Measurements from ENCODE around the gene FAM47A. TPM values are rescaled to one million over a fixed set of nuclear protein-coding genes. Genes with fewer than 3 reads are reported as not detected.

Gene FAM47A
- not detected in 2 replicates for total RNA-seq (2014; rRNA removed; shearing (Covaris generic))
- not detected in 2 replicates for total RNA-seq (2022)
- not detected for Bru-seq, nascent RNA
- not detected for BruChase-seq, experiment 1, labeled RNA remaining after a 6-hour chase
- not detected for BruChase-seq, experiment 2, labeled RNA remaining after a 2-hour chase
- long read RNA-seq: 0 reads

DNA sequence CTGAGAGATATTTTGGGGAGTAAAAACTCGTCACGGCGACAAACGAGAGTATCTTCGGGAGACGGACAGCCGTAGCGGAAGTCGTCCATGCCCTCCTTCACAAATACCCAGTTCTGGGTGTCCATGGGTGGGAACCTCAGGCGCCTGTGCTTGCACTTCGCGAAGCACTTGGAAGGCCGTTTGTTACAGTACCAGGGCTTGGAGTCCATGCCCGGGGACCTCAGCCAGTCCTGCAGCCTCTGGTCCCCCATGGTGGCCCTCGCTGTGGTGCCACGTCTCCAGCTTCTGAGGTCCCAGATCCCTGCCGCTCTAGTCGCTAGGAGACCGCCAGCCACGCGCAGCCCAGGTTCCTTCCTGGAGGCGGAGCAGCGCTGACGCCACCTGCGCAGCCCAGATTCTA is at the start of gene FAM47A:
TSS of gene FAM47A (minus strand) at position 287 of the 400 bp plus-strand sequence. CDS start at position 251, 36 bp downstream.
- Histone ChIP-seq H3K4me1 (ENCODE audit: insufficient read depth, low read length, poor library complexity, severe bottlenecking) (no peaks in the 10 kb centered on the region), H3K9me2 (ENCODE audit: insufficient read depth, low read length) (no peaks in the 10 kb centered on the region), H3K4me2 (ENCODE audit: low read length) (no peak within 1 kb of the TSS), H3K9me3 (ENCODE audit: low read length) (no peaks in the 10 kb centered on the region), H2AFZ (ENCODE audit: low read length) (no peak within 1 kb of the TSS), H3K4me3 (ENCODE audit: low read depth, low read length, poor library complexity, severe bottlenecking) (no peak within 1 kb of the TSS), H3K27ac (ENCODE audit: low read depth, low read length, poor library complexity, severe bottlenecking) (no peak within 1 kb of the TSS), H3K79me2 (ENCODE audit: insufficient read depth, low read depth, low read length) (no peaks in the 10 kb centered on the region), H4K20me1 (ENCODE audit: insufficient read depth, low read length) (no peaks in the 10 kb centered on the region), H3K36me3 (ENCODE audit: insufficient read depth, low read length) (no peaks in the 10 kb centered on the region)
- no peak for DNase-seq (ENCODE audit: low spot score)
- ChIA-PET CTCF (ENCODE audit: unreplicated experiment) (no interaction called here), POLR2A (no interaction called here)
- intact Hi-C loops (cut with micrococcal nuclease; ENCODE audit: unreplicated experiment): no loop called here
- BruUV-seq (replicated peaks): no TSS peak
- TF ChIP-seq, protein P1, sequence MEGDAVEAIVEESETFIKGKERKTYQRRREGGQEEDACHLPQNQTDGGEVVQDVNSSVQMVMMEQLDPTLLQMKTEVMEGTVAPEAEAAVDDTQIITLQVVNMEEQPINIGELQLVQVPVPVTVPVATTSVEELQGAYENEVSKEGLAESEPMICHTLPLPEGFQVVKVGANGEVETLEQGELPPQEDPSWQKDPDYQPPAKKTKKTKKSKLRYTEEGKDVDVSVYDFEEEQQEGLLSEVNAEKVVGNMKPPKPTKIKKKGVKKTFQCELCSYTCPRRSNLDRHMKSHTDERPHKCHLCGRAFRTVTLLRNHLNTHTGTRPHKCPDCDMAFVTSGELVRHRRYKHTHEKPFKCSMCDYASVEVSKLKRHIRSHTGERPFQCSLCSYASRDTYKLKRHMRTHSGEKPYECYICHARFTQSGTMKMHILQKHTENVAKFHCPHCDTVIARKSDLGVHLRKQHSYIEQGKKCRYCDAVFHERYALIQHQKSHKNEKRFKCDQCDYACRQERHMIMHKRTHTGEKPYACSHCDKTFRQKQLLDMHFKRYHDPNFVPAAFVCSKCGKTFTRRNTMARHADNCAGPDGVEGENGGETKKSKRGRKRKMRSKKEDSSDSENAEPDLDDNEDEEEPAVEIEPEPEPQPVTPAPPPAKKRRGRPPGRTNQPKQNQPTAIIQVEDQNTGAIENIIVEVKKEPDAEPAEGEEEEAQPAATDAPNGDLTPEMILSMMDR (conservative IDR thresholded peaks at IDR 0.05; ENCODE audit: low read length): no peak
- TF ChIP-seq EZH2phosphoT487 (IDR thresholded peaks at IDR 0.05; ENCODE audit: borderline replicate concordance, low read depth, low read length): no peak

DNA sequence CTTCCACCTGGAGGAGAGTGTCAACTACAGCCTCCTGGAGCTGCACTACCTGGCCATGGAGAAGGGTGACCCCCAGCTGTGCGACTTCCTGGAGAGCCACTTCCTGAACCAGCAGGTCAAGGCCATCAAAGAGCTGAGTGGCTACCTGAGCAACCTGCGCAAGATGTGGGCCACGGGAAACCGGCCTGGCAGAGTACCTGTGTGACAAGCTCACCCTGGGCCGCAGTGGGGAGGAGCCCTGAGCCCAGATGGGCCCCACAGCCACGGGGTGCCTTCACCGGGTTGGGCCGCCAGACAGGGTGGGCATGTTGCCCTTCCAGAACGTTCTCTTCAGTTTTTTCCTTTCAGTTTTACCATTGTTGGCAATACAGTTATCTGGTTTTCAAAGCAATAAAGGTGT is 15.2 kb upstream of the FAM47A start:
- TF ChIP-seq, protein P1 (conservative IDR thresholded peaks at IDR 0.05; ENCODE audit: low read length): no peak
- no peak for TF ChIP-seq EZH2phosphoT487 (IDR thresholded peaks at IDR 0.05; ENCODE audit: borderline replicate concordance, low read depth, low read length)
- DNase-seq (ENCODE audit: low spot score): no peak
- no peak overlapping the region for H3K27ac ChIP-seq (ENCODE audit: low read depth, low read length, poor library complexity, severe bottlenecking)
- no peaks in the 10 kb centered on the region for H3K9me3 ChIP-seq (ENCODE audit: low read length)
- H2AFZ ChIP-seq (ENCODE audit: low read length): no peak overlapping the region
- H3K79me2 ChIP-seq (ENCODE audit: insufficient read depth, low read depth, low read length): no peaks in the 10 kb centered on the region
- no peak overlapping the region for H3K4me3 ChIP-seq (ENCODE audit: low read depth, low read length, poor library complexity, severe bottlenecking)
- CTCF ChIA-PET (ENCODE audit: unreplicated experiment): no interaction called here
- H3K9me2 ChIP-seq (ENCODE audit: insufficient read depth, low read length): no peaks in the 10 kb centered on the region
- no peaks in the 10 kb centered on the region for H3K36me3 ChIP-seq (ENCODE audit: insufficient read depth, low read length)
- BruUV-seq (replicated peaks): no TSS peak
- intact Hi-C loops (cut with micrococcal nuclease; ENCODE audit: unreplicated experiment): no loop called here
- no peak overlapping the region for H3K4me2 ChIP-seq (ENCODE audit: low read length)
- no peaks in the 10 kb centered on the region for H4K20me1 ChIP-seq (ENCODE audit: insufficient read depth, low read length)
- no peaks in the 10 kb centered on the region for H3K4me1 ChIP-seq (ENCODE audit: insufficient read depth, low read length, poor library complexity, severe bottlenecking)
- POLR2A ChIA-PET: no interaction called here

DNA sequence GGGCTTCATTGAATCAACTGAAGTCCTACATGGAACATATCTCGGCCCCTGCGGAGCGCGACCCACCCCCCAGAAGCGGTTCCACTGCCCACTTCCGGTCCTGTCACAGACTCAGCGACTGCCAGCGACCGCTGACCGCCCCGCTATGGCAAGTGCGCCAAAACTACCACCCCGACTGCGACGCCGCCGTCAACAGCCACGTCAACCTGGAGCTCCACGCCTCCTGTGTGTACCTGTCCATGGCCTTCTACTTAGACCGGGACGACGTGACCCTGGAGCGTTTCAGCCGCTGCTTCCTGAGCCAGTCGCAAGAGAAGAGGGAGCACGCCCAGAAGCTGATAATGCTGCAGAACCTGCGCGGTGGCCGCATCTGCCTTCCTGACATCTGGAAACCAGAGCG is 14.8 kb upstream of the FAM47A start:
- POLR2A ChIA-PET: no interaction called here
- CTCF ChIA-PET (ENCODE audit: unreplicated experiment): no interaction called here
- no peak overlapping the region for H2AFZ ChIP-seq (ENCODE audit: low read length)
- no peak overlapping the region for H3K4me3 ChIP-seq (ENCODE audit: low read depth, low read length, poor library complexity, severe bottlenecking)
- H3K79me2 ChIP-seq (ENCODE audit: insufficient read depth, low read depth, low read length): no peaks in the 10 kb centered on the region
- no peaks in the 10 kb centered on the region for H3K9me3 ChIP-seq (ENCODE audit: low read length)
- no peaks in the 10 kb centered on the region for H3K4me1 ChIP-seq (ENCODE audit: insufficient read depth, low read length, poor library complexity, severe bottlenecking)
- H4K20me1 ChIP-seq (ENCODE audit: insufficient read depth, low read length): no peaks in the 10 kb centered on the region
- DNase-seq (ENCODE audit: low spot score): no peak
- H3K36me3 ChIP-seq (ENCODE audit: insufficient read depth, low read length): no peaks in the 10 kb centered on the region
- BruUV-seq (replicated peaks): no TSS peak
- H3K27ac ChIP-seq (ENCODE audit: low read depth, low read length, poor library complexity, severe bottlenecking): no peak overlapping the region
- no peaks in the 10 kb centered on the region for H3K9me2 ChIP-seq (ENCODE audit: insufficient read depth, low read length)
- TF ChIP-seq, protein P1 (conservative IDR thresholded peaks at IDR 0.05; ENCODE audit: low read length): no peak
- TF ChIP-seq EZH2phosphoT487 (IDR thresholded peaks at IDR 0.05; ENCODE audit: borderline replicate concordance, low read depth, low read length): no peak
- intact Hi-C loops (cut with micrococcal nuclease; ENCODE audit: unreplicated experiment): no loop called here
- H3K4me2 ChIP-seq (ENCODE audit: low read length): no peak overlapping the region
